Measurements from ENCODE around the gene CEACAM19. TPM values are rescaled to one million over a fixed set of nuclear protein-coding genes. Genes with fewer than 3 reads are reported as not detected.

CEACAM19 gene
- total and polyA plus RNA-seq, 2 of the 13 experiments (the other 11 are each of a cell fraction or from before 2014, with no cell fraction given): 1.3 to 4.0 TPM

DNA sequence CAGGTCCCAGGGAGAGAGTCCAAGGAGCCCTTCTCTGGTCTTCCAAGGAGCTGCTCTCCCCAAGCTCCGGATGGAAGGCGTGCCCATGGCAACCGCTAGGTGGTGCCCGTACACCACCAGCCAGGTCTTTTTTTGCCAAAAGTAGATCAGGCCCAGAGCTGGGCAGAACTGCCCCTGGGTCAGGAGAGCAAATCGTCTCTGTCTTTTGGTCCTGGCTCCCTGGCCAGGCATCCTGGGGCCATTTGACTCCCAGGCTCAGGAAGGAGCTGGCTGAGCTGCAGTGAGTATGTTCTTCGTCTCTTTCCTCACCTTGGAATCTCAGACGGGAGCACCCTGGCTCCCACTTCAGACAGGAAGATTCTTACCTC lies 52.7 kb downstream of the CEACAM19 start (continued):
- TF ChIP-seq FOXM1 (CRISPR knock-in tag; IDR thresholded peaks at IDR 0.05): no peak
- no peak for TF ChIP-seq AFF4 (CRISPR knock-in tag; IDR thresholded peaks at IDR 0.05)
- TF ChIP-seq, protein P1, sequence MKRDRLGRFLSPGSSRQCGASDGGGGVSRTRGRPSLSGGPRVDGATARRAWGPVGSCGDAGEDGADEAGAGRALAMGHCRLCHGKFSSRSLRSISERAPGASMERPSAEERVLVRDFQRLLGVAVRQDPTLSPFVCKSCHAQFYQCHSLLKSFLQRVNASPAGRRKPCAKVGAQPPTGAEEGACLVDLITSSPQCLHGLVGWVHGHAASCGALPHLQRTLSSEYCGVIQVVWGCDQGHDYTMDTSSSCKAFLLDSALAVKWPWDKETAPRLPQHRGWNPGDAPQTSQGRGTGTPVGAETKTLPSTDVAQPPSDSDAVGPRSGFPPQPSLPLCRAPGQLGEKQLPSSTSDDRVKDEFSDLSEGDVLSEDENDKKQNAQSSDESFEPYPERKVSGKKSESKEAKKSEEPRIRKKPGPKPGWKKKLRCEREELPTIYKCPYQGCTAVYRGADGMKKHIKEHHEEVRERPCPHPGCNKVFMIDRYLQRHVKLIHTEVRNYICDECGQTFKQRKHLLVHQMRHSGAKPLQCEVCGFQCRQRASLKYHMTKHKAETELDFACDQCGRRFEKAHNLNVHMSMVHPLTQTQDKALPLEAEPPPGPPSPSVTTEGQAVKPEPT (CRISPR knock-in tag; IDR thresholded peaks at IDR 0.05; ENCODE audit: low read depth): no peak
- TF ChIP-seq JUNB (CRISPR knock-in tag; IDR thresholded peaks at IDR 0.05; ENCODE audit: borderline replicate concordance): no peak
- no peak for TF ChIP-seq ZNF282 (IDR thresholded peaks at IDR 0.05; ENCODE audit: partially characterized antibody)
- TF ChIP-seq, protein P2, sequence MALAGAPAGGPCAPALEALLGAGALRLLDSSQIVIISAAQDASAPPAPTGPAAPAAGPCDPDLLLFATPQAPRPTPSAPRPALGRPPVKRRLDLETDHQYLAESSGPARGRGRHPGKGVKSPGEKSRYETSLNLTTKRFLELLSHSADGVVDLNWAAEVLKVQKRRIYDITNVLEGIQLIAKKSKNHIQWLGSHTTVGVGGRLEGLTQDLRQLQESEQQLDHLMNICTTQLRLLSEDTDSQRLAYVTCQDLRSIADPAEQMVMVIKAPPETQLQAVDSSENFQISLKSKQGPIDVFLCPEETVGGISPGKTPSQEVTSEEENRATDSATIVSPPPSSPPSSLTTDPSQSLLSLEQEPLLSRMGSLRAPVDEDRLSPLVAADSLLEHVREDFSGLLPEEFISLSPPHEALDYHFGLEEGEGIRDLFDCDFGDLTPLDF (CRISPR knock-in tag; IDR thresholded peaks at IDR 0.05): no peak
- TF ChIP-seq RBFOX2 (IDR thresholded peaks at IDR 0.05; ENCODE audit: low read depth, low read length): no peak
- no peak; the same call in 1 of the 2 replicates for TF ChIP-seq ZSCAN31 (CRISPR knock-in tag; IDR thresholded peaks at IDR 0.05; ENCODE audit: low read depth)
- TF ChIP-seq NFIC (IDR thresholded peaks at IDR 0.05; ENCODE audit: low read length): no peak
- TF ChIP-seq UBTF (CRISPR knock-in tag; IDR thresholded peaks at IDR 0.05): no peak
- TF ChIP-seq ATF4 (CRISPR knock-in tag; IDR thresholded peaks at IDR 0.05): no peak
- no peak for TF ChIP-seq ZNF251 (CRISPR knock-in tag; IDR thresholded peaks at IDR 0.05)
- TF ChIP-seq HDAC2 (CRISPR knock-in tag; IDR thresholded peaks at IDR 0.05): peak; percentile 70
- no peak for TF ChIP-seq ZNF607 (CRISPR knock-in tag; IDR thresholded peaks at IDR 0.05; ENCODE audit: borderline replicate concordance)
